ENCODE measurements around the gene GPR146.
"Not testable (repeated sequence)": the region's sequence is repeated elsewhere in the genome, so short reads cannot be mapped to it uniquely, and the experiment has no call there.

GPR146 gene

GRCh38 chr7:1026721-1027161 is 17.6 kb upstream of the GPR146 start:
- DNase-seq = no peak

GRCh38 chr7:1027242-1028043 is 16.9 kb upstream of the GPR146 start:
- DNase-seq = no peak

- DNase-seq = no peak
These were observed 16.1 kb upstream of the GPR146 start for GRCh38 chr7:1028044-1028770.

- no peak for DNase-seq
These were observed 15.3 kb upstream of the GPR146 start for GRCh38 chr7:1028775-1029636.

- no peak for DNase-seq
These were observed 14.5 kb upstream of the GPR146 start for GRCh38 chr7:1029637-1030443.

GRCh38 chr7:1030444-1031070 is 13.8 kb upstream of the GPR146 start:
- DNase-seq = no peak

GRCh38 chr7:1031716-1032455 is 12.5 kb upstream of the GPR146 start:
- DNase-seq = no peak

DNA sequence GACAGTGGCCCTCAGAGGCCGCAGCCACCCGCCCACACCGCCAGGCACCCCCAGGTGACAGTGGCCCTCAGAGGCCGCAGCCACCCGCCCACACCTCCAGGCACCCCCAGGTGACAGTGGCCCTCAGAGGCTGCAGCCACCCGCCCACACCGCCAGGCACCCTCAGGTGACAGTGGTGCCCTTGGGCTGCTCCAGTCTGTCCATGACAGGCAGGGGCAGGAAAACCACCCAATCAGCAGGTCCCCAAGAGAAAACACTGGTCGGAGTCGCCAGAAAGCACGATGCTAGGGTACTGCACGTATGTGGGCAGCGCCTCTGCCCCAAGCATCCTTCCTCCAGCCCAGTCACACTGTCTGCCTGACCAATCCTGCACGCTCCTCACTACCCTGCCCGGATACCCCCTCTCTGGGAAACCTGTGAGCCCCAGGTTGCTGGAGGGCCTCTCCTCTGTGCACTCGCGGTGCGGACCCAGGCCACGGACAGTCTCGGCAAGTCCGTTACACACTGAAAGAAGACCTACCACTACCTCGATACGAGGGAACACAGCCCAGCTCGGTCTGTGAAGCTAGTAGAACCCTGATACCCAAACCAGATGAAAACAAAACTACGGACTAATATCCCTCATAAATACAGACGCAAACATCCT is 11.7 kb upstream of the GPR146 start:
- DNase-seq = no peak

- DNase-seq = no peak
These were observed 10.7 kb upstream of the GPR146 start for GRCh38 chr7:1033546-1034145.

DNA sequence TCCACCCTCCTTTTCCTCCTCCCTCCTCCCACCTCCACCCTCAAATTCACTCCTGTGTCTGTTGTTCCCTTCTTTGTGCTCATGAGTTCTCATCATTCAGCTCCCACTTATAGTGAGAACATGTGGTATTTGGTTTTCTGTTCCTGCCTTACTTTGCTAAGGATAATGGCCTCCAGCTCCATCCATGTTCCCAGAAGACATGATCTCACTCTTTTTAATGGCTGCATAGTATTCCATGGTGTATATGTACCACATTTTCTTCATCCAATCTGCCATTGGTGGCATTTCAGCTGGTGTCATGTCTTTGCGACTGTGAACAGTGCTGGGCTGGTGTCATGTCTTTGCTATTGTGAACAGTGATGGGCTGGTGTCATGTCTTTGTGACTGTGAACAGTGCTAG is 9.6 kb upstream of the GPR146 start:
- DNase-seq = not testable (repeated sequence)

- not testable (repeated sequence) for DNase-seq
These were observed 8.0 kb upstream of the GPR146 start for GRCh38 chr7:1036164-1036928.

GRCh38 chr7:1040233-1040632 is 4.1 kb upstream of the GPR146 start:
- DNase-seq = not testable (repeated sequence)

GRCh38 chr7:1040790-1041189 is 3.6 kb upstream of the GPR146 start:
- no peak for DNase-seq

GRCh38 chr7:1041551-1042491 is 2.5 kb upstream of the GPR146 start:
- no peak for DNase-seq

GRCh38 chr7:1042492-1042833 is 1.9 kb upstream of the GPR146 start:
- no peak for DNase-seq

DNA sequence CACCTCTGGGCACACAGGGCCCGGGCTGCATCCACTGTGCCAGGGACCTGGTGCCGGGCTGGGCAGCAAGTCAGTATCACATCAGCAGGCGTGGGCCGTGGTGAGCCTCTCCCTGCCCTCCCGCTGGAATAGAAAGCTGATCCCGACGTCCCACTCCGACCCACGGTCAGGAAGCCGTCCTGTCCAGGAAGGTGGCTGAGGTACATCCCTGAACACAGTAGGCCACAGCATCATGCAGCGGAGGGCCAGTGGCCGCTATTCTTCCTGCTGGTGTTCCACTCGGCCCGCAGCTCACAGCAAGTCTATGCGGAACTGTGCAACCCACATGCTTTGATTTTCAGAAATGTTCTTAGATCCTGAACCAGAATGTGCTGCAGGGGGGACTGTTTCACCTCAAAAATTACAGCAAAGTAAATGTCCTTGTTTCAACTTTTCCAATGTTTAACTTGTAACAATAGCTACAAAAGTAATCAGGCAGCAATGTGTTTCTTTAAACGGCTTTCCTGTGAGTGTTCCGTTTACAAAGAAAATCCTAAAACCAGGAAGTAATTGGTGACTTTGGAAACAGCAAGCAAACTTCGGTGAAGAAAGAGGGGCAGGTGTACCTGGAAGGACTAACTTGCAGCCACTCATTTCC is 676 bp upstream of the GPR146 start:
- no peak for DNase-seq

Data from NCI-H187 treated with DMSO at 0.1 percent for 48 hours (cell line).